Measurements from ENCODE around the gene GARIN5B.

The GARIN5B gene

DNA sequence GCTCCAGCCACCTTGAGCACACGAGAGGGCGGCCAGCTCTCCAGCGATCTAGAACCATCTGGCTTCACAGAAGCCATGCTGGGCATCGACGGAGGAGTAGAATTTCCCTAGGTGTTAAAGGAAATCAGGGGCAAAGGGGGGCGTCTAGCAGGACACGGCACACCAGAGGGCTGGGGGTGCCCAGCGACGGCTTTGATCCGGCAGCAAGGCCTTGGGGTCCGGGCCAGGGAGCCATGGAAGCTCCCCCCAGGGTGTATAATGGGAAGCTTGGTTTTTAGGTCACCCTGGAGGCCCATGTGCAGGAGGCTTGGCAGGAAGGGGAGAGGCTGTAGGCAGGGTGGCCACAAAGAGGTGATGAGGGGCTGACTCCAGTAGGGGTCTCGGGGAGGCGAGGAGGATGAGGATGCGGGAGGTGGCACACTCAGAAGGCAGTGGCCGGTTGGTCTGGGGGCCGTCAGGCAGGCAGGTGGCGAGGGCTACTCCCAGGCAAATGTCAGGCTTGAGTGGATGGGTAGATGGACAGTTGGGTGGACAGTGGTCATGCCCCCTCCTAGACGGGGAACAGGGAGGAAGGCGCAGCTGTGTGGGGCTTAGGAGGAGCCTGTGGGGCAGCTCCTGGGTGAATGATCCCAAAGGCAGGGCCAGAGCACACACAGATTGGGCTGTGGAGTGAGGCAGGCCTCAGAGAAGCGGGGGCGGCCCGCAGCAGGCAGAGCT, 17.8 kb downstream of the GARIN5B start:
- H3K27me3 ChIP-seq (ENCODE audit: control insufficient read depth in 1 of 2, insufficient read depth in 2 of 2, low read length in 2 of 2): peaks cover under 1 to 2% of the 10 kb centered on the region in 2 donors
- no peak overlapping the region for H3K4me3 ChIP-seq (ENCODE audit: low read length in 2 of 2)
- H3K36me3 ChIP-seq (ENCODE audit: control insufficient read depth in 2 of 2, insufficient read depth in 2 of 2, low read length in 2 of 2): peaks cover 4% of the 10 kb centered on the region in 2 donors
- no peak overlapping the region for H3K27ac ChIP-seq (ENCODE audit: low read length)
- H3K9ac ChIP-seq (ENCODE audit: low read length in 2 of 2): no peak overlapping the region
- H3K9me3 ChIP-seq (ENCODE audit: control insufficient read depth in 2 of 2, low read length in 2 of 2): no peaks in the 10 kb centered on the region
- H3K4me1 ChIP-seq (ENCODE audit: control insufficient read depth, insufficient read depth, low read length): peaks cover 21% of the 10 kb centered on the region

DNA sequence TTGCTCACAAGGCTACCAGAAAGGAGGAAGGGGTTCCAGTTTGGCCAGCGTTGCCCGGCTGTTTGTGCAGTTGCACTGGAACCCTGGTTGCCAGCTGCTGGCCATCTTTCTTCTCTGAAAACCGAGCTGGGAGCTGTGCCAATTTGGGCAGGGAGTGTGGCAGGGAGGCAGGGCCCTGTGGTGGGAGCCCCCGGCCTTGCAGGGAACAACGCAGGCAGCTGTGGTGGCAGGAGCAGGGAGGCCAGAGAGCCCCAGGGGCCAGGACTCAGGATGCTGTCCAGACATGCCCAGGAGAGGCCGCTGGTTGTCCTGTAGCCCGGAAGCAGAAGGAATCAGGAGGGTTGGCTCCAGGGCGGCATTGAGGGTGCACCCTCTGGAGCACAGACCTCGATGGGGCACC, 18.6 kb downstream of the GARIN5B start:
- peaks cover 4% of the 10 kb centered on the region in 2 donors for H3K36me3 ChIP-seq (ENCODE audit: control insufficient read depth in 2 of 2, insufficient read depth in 2 of 2, low read length in 2 of 2)
- H3K9ac ChIP-seq (ENCODE audit: low read length in 2 of 2): no peak overlapping the region
- H3K4me1 ChIP-seq (ENCODE audit: control insufficient read depth, insufficient read depth, low read length): peaks cover 24% of the 10 kb centered on the region

DNA sequence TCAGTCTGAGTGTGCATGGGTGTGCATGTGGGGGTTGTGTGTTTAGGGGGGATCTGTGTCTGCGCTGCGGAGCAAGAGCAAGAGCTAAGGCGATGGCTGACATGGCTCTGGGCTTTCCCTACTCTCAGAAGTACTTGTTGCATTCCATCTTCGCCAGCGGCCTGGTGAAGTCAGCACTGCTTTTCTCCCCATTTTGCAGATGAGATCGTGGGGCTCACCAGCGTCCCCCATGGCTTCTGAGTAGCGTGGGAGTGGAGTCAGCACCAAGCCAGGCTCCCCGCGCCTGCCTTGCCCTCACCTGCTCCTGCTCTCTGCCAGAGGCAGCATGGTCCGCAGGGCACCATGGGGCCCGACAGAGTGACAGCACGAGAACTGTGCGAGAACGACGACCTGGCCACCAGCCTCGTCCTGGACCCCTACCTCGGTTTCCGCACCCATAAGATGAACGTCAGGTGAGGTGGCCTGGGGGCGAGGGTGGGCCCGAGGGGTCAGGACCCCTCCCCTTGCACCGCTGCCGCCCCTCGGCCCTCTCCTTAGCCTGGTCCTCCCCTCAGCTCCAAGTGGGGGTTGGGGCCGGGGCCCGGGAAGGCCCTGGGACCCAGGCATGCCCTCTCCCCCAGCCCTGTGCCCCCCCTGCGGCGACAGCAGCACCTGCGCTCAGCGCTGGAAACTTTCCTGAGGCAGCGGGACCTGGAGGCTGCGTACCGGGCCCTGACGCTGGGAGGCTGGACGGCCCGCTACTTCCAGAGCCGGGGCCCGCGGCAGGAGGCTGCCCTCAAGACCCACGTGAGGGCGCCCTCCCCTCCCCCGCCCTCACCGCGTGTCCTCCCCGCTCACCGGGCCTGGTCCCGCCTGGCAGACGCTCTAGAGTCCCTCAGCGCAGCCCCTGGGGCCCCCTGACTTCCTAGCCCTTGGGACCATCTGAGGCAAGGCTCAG, 21.2 kb downstream of the GARIN5B start:
- peaks cover 4% of the 10 kb centered on the region in 2 donors for H3K36me3 ChIP-seq (ENCODE audit: control insufficient read depth in 2 of 2, insufficient read depth in 2 of 2, low read length in 2 of 2)
- H3K4me3 ChIP-seq (ENCODE audit: low read length in 2 of 2): peak overlapping the region; percentile 30 to 52
- peaks cover 29% of the 10 kb centered on the region for H3K4me1 ChIP-seq (ENCODE audit: control insufficient read depth, insufficient read depth, low read length)
- peaks cover 0 to 2% of the 10 kb centered on the region in 2 donors for H3K27me3 ChIP-seq (ENCODE audit: control insufficient read depth in 1 of 2, insufficient read depth in 2 of 2, low read length in 2 of 2)
- no peak overlapping the region for H3K9ac ChIP-seq (ENCODE audit: low read length in 2 of 2)
- no peak overlapping the region for H3K27ac ChIP-seq (ENCODE audit: low read length)
- H3K9me3 ChIP-seq (ENCODE audit: control insufficient read depth in 2 of 2, low read length in 2 of 2): no peaks in the 10 kb centered on the region

More for the DNA sequence above, 18.6 kb downstream of the GARIN5B start:
- Histone ChIP-seq H3K4me3 (ENCODE audit: low read length in 2 of 2) (no peak overlapping the region), H3K27me3 (ENCODE audit: control insufficient read depth in 1 of 2, insufficient read depth in 2 of 2, low read length in 2 of 2) (no peaks in the 10 kb centered on the region), H3K27ac (ENCODE audit: low read length) (no peak overlapping the region), H3K9me3 (ENCODE audit: control insufficient read depth in 2 of 2, low read length in 2 of 2) (no peaks in the 10 kb centered on the region)

DNA sequence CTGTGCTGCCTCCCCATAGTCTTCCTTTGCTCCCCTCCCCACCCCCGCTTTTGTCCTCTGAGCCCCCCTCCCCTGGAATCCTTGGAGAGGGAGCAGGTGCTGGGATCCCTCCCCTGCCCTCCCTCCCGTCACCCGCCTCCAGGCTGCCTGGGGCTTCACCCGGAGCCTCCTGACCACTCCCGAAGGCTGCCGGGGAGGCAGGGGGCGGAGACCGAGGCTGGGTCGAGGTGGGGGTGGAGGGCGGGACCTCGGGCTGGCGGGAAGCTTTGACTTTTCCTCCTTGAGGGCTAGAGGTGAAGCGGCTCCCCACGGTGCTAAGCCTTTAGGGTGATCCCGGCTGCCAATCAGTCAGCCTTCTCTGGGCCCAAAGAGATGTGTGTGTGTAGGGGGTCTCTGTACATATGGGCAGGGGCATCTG, 21.9 kb downstream of the GARIN5B start:
- Histone ChIP-seq H3K27me3 (ENCODE audit: control insufficient read depth in 1 of 2, insufficient read depth in 2 of 2, low read length in 2 of 2) (peaks cover 0 to 4% of the 10 kb centered on the region in 2 donors), H3K4me3 (ENCODE audit: low read length in 2 of 2) (peak overlapping the region; percentile 86 to 88), H3K4me1 (ENCODE audit: control insufficient read depth, insufficient read depth, low read length) (peaks cover 29% of the 10 kb centered on the region), H3K9ac (ENCODE audit: low read length in 2 of 2) (peak overlapping the region in 1 of 2 donors; percentile 84), H3K36me3 (ENCODE audit: control insufficient read depth in 2 of 2, insufficient read depth in 2 of 2, low read length in 2 of 2) (peaks cover 4% of the 10 kb centered on the region in 2 donors), H3K9me3 (ENCODE audit: control insufficient read depth in 2 of 2, low read length in 2 of 2) (no peaks in the 10 kb centered on the region), H3K27ac (ENCODE audit: low read length) (no peak overlapping the region)

DNA sequence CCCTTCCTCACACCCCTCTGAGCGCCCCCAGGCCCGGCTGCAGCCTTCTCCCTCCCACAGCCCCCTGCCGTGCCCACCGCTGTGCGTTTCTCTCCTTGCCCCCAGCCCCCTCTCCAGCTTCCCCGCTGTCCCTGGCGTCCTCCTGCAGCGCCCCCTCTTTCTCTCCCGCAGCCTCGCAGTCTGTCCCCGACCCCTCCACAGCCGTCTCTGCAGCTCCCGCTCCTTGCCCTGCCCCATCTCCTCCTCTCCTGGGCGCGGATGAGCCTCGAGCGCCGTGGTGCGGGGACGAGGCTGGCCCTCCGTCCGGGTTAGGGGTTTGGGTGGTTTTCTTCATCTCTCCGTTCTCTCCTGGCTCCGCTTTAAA, 22.3 kb downstream of the GARIN5B start:
- Histone ChIP-seq H3K4me3 (ENCODE audit: low read length in 2 of 2) (peak overlapping the region; percentile 86 to 88), H3K9ac (ENCODE audit: low read length in 2 of 2) (peak overlapping the region; percentile 83 to 84), H3K36me3 (ENCODE audit: control insufficient read depth in 2 of 2, insufficient read depth in 2 of 2, low read length in 2 of 2) (peaks cover 4% of the 10 kb centered on the region in 2 donors), H3K27me3 (ENCODE audit: control insufficient read depth in 1 of 2, insufficient read depth in 2 of 2, low read length in 2 of 2) (peaks cover 0 to 4% of the 10 kb centered on the region in 2 donors), H3K27ac (ENCODE audit: low read length) (no peak overlapping the region), H3K4me1 (ENCODE audit: control insufficient read depth, insufficient read depth, low read length) (peaks cover 25% of the 10 kb centered on the region), H3K9me3 (ENCODE audit: control insufficient read depth in 2 of 2, low read length in 2 of 2) (no peaks in the 10 kb centered on the region)

DNA sequence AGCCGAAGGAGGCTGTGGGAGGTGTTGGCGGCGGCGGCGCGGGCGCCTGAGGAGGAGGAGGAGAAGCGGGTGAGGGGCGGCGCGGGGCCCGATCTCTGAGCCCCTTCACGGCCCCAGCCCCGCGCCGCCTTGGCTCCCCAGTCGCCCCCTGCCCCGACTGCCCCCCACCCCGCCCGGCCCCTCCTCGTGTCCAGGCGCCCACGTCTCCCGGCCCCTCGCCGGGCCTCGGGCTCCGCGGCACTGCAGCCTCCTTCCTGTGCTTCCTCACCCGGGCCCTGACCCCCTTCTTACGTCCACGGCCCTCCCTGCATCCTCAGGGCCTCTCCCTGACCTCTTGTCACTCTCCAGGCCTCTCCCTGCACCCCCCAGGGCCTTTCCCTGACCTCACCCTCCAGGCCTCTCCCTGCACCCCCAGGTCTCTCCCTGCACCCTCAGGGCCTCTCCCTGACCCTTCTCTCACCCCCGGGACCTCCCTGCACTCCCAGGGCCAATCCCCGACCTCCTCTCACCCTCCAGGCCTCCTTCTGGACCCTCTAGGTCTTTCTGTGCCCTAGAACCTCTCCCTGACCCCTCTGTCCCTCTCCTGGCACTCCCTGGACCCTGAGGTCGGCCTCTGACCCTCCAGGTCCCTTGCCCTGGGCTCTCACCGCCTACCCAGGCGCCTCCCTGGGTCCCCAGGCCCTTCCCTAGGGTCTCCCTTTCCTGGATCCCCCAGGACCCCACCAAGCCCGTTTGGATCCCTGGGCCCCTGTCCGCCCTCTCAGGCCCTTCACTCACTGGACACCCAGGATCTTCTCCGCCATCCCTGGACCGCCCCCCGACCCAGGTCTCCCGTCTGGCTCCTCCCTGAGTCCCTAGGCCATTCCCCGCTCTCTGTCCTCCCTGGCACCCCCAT, 22.9 kb downstream of the GARIN5B start:
- Histone ChIP-seq H3K9ac (ENCODE audit: low read length in 2 of 2) (peak overlapping the region; percentile 83 to 84), H3K36me3 (ENCODE audit: control insufficient read depth in 2 of 2, insufficient read depth in 2 of 2, low read length in 2 of 2) (peaks cover 4% of the 10 kb centered on the region in 2 donors), H3K27me3 (ENCODE audit: control insufficient read depth in 1 of 2, insufficient read depth in 2 of 2, low read length in 2 of 2) (peaks cover 0 to 4% of the 10 kb centered on the region in 2 donors), H3K4me1 (ENCODE audit: control insufficient read depth, insufficient read depth, low read length) (peaks cover 21% of the 10 kb centered on the region), H3K4me3 (ENCODE audit: low read length in 2 of 2) (peak overlapping the region; percentile 86 to 88), H3K9me3 (ENCODE audit: control insufficient read depth in 2 of 2, low read length in 2 of 2) (no peaks in the 10 kb centered on the region), H3K27ac (ENCODE audit: low read length) (peak overlapping the region; percentile 53)

DNA sequence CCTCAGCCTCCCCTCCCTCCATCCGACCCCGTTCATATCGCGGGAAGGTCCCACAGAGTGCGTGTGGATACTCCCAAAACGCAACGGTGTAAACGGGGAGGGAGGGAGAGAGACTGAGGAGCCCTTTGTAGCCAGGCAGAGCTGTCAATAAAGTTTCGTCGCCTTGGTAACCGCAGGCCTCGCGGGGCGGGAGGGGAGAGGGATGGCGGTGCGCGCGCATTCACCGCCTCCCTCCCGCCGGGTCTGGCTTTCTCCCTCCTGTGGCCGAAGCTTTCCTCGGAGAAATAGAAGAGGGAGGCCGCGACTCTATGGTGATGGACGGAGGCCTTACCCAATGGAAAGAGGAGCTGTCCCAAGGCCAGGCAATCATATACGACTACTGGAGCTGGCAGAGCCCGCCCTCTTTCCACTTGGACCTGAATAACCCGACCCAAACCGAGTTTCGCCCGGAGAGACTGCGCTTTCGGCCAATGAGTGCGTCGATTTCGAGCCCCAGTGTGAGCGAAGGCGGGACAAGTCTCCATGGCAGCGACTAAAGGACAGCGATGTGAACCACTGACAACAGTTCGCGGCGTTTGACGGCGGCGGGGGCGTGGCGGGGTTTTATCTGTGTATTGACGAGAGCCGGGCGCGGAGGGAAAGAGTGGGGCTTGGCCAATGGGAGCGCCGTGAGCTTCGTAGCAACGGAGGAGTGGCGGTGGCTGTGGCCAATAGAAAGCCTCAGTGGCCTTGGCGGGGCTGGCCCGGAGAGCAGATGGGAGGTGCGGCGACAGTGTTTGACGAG, 23.8 kb downstream of the GARIN5B start, which contains the start of gene KMT5C:
Gene KMT5C, plus strand, starts transcription at position 772 of the 784 bp plus-strand sequence. CDS start 2,061 bp downstream, outside the sequence.
- H3K4me1 ChIP-seq (ENCODE audit: control insufficient read depth, insufficient read depth, low read length): peaks cover 21% of the 10 kb centered on the region
- peak within 1 kb of the TSS; percentile 84 to 88 for H3K9ac ChIP-seq (ENCODE audit: low read length in 2 of 2)
- H3K9me3 ChIP-seq (ENCODE audit: control insufficient read depth in 2 of 2, low read length in 2 of 2): no peaks in the 10 kb centered on the region
- peak within 1 kb of the TSS; percentile 86 to 96 for H3K4me3 ChIP-seq (ENCODE audit: low read length in 2 of 2)
- H3K36me3 ChIP-seq (ENCODE audit: control insufficient read depth in 2 of 2, insufficient read depth in 2 of 2, low read length in 2 of 2): peaks cover 4% of the 10 kb centered on the region in 2 donors
- peak within 1 kb of the TSS; percentile 87 for H3K27ac ChIP-seq (ENCODE audit: low read length)
- peaks cover 0 to 4% of the 10 kb centered on the region in 2 donors for H3K27me3 ChIP-seq (ENCODE audit: control insufficient read depth in 1 of 2, insufficient read depth in 2 of 2, low read length in 2 of 2)

DNA sequence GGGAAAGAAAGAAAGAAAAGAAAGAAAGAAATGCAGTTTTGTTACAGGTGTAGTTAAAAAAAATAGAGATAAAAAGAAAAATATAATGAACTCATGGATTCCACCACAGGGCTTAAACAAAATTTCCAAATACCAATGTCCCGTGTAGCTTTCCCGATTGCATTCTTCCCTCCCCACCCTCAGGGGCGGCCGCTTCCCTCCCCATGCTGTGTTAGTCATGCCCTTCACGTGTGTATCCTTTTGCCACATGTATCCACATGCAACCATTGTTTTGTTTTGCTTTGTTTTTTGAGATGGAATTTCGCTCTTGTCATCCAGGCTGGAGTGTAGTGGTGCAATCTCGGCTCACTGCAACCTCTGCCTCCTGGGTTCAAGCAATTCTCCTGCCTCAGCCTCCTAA, 27.0 kb downstream of the GARIN5B start:
- Histone ChIP-seq H3K36me3 (ENCODE audit: control insufficient read depth in 2 of 2, insufficient read depth in 2 of 2, low read length in 2 of 2) (no peaks in the 10 kb centered on the region), H3K27ac (ENCODE audit: low read length) (no peak overlapping the region), H3K9me3 (ENCODE audit: control insufficient read depth in 2 of 2, low read length in 2 of 2) (no peaks in the 10 kb centered on the region), H3K9ac (ENCODE audit: low read length in 2 of 2) (no peak overlapping the region), H3K4me1 (ENCODE audit: control insufficient read depth, insufficient read depth, low read length) (peaks cover 15% of the 10 kb centered on the region), H3K27me3 (ENCODE audit: control insufficient read depth in 1 of 2, insufficient read depth in 2 of 2, low read length in 2 of 2) (peaks cover 2 to 4% of the 10 kb centered on the region in 2 donors), H3K4me3 (ENCODE audit: low read length in 2 of 2) (no peak overlapping the region)

DNA sequence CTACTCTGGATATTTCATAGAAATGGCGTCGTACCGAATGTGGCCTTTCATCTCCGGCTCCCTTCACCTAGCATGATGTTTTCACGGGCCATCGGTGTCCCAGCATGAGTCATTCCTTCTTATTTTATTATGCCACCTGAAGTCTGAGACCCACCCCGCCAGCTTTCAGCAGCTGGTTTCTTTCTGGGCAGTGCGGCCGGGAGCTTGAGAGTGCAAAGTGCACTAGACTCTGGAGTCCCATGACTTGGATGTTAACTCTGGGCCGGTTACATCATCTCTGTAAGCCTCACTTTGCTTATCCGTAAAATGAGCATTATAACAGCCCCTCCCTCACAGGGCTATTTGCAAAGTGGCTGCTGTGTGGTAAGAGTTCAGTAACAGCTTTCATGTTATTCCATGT, 29.2 kb downstream of the GARIN5B start:
- Histone ChIP-seq H3K9ac (ENCODE audit: low read length in 2 of 2) (no peak overlapping the region), H3K27ac (ENCODE audit: low read length) (no peak overlapping the region), H3K27me3 (ENCODE audit: control insufficient read depth in 1 of 2, insufficient read depth in 2 of 2, low read length in 2 of 2) (peaks cover 2 to 4% of the 10 kb centered on the region in 2 donors), H3K4me1 (ENCODE audit: control insufficient read depth, insufficient read depth, low read length) (peaks cover 5% of the 10 kb centered on the region), H3K4me3 (ENCODE audit: low read length in 2 of 2) (no peak overlapping the region), H3K36me3 (ENCODE audit: control insufficient read depth in 2 of 2, insufficient read depth in 2 of 2, low read length in 2 of 2) (no peaks in the 10 kb centered on the region), H3K9me3 (ENCODE audit: control insufficient read depth in 2 of 2, low read length in 2 of 2) (no peaks in the 10 kb centered on the region)

Measured in stomach smooth muscle (tissue), 2 donors.